GM19023 (cell line): ENCODE data around the gene BICDL2.

ENCODE experiments used
- ATAC-seq: cut with Tn5 transposase; IDR thresholded peaks from one replicate; pipeline ENCODE4 v1.9.1; 2021; ENCODE audit warnings: mild to moderate bottlenecking, moderate library complexity; ENCODE audit not compliant: unreplicated experiment

Gene BICDL2

DNA sequence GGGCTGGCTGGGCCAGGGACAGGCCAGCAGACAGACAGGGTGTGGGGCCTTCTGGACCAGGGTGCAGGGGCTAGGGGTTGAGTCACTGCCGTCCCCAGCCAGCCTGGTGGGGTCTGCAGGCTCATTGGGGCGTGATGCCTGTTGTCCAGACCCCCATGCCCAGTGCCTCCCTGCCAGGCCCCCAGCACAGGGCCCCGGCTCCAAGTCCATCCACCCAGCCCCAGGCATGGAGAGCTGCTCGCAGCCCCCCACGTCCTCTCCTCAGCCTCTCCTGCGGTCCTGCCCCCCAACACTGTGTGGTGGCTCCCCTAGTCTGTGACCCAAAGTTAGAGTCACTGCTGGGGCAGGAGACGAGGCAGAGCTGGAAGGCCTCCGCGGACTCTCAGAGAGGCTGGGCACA lies 49.5 kb downstream of the BICDL2 start:
- ATAC-seq = no peak

DNA sequence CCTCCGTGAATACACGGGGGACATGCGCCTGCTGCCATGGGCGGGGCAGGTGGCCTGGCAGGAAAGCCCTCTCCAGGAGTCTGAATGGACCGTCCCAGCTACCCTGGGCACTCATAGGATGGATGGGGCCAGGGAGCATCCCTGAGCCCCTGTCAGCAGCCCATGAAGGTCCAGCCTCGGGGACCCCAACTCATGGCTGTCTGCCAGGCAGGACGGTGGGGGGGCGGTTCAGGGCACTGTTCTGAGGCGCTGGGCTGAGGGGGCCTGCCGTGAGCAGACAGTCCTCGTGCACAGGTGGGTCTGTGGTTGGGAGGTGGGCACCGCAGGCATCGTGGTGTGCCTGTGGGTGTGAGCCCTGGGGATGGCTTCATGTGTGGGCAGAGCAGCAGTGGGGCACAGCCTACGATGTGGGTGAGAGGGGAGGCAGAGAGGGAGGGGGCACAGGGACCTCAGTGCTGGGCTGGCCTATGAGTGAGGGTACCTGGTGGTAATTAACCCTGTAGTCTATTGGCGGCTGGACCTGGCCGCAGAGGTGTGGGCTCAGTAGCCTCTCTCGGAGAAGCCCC lies 50.0 kb downstream of the BICDL2 start:
- ATAC-seq = no peak

DNA sequence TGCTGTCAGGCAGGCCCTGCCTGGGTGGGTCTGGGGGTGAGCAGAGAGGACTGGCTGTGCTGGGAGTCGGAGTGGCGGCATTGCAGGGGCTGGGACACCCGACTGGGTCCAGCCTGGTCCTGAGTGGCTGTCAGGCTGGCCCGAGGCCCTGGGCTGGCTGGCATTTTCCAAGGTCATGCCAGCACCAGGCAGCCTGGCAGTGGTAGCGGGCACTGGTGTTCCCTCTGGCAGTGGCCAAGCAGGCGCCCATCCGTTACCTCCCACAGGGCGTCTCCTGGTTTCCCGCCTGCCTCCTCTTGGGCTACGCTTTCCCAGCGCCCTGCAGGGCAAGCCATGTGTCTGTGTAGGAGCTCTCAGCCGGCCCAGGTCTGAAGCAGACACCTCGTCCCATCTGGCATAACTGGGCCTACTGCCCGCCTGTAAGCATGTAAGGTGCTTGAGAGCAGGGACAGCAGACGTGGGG lies 50.8 kb downstream of the BICDL2 start:
- no peak for ATAC-seq

DNA sequence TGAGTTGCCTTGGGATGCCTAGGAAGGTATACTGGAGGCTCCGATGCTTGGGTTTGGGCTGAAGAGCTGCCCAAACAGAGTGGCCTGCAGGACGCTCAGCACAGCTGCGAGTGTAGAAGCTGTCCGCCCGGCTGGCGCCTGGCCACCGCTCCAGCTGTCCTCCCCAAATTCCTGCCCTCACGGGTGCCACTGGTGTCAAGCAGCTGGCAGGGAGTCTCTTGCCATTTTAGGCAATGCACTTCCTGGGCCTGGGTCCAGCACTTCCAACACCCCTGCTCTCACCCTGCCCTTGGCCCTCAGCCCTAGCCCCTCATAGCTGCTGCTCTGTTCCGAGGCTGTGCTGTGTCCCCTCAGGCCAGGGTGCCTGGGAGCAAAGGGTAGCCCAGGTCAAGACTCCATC lies 51.3 kb downstream of the BICDL2 start:
- no peak for ATAC-seq

DNA sequence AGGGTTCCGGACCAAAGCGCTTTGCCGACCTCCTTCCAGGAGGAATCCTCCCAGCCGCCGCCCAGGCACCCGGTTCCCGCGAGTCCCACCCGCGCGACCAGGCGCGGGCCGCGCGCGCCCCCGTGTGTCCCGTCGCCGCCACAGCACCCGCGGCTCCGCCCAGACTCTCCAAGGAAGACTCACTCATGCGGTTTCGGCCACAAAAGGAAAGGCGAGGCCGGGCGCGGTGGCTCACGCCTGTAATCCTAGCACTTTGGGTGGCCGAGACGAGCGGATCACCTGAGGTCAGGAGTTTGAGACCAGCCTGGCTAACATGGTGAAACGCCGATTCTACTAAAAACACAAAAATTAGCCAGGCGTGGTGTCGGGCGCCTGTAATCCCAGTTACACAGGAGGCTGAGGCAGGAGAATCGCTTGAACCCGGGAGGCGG lies 53.0 kb downstream of the BICDL2 start:
- ATAC-seq = no peak

DNA sequence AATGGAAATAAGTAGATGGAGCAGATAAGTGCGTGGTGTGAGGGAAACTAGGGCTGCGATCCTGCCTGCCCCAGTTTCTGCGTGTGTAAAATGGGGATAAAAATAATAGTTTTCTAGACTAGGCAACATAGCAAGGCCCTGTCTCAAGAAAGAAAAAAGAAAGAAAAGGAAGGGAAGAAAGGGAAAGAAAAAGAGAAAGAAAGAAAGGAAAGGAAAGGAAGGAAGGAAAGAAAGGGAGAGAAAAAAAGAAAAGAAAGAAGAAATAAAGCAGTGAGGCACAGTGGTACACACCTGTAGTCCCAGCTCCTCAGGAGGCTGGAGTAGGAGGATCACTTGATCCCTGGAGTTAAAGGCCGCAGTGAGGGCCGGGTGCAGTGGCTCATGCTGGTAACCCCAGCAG lies 54.3 kb downstream of the BICDL2 start:
- no peak for ATAC-seq

DNA sequence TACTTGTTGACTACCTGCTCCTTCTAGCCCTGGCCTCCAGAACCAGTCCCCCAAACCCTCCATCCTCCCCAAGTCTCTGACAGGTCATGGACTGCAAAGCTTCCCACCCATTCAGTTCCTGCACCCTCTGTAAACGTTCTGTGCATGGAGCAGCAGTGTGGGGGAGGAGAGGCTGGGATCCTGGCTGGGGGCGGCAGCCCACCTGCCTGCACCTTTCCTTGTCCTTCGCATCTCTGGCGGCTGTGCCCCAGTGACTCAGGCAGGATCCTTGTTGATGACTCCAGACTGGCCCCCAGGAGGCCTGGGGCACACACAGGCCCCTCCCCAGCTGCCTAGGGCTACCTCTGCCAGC lies 54.9 kb downstream of the BICDL2 start:
- ATAC-seq = no peak

DNA sequence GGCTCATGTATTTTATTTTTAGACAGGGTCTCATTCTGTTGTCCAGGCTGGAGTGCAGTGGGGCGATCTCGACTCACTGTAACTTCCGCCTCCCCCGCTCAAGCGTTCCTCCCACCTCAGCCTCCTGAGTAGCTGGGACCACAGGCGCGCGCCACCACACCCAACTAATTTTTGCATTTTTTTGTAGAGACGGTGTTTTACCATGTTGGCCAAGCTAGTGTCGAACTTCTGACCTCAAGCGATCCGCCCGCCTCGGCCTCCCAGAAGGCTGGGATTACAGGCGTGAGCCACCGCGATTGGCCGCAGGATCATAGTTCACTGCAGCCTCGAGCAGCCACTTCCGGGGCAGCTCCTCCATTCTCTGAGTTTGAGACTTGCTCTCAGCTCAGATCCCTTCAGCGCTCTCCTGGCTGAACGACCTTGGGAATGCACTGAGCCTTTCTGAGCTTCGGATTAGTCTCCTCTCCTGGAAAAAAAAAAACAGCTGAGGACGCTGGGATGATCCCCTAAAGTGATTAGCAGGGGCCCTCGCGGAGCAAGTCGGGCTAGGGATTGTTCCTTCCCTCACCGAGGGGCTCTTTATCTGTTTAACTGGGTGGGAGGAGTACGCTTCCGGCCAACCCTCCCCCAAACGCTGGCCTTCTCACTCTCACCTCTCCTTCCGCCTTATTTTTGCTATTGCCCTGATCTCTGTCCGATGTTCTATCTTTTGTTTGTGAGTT lies 55.4 kb downstream of the BICDL2 start:
- ATAC-seq = no peak

DNA sequence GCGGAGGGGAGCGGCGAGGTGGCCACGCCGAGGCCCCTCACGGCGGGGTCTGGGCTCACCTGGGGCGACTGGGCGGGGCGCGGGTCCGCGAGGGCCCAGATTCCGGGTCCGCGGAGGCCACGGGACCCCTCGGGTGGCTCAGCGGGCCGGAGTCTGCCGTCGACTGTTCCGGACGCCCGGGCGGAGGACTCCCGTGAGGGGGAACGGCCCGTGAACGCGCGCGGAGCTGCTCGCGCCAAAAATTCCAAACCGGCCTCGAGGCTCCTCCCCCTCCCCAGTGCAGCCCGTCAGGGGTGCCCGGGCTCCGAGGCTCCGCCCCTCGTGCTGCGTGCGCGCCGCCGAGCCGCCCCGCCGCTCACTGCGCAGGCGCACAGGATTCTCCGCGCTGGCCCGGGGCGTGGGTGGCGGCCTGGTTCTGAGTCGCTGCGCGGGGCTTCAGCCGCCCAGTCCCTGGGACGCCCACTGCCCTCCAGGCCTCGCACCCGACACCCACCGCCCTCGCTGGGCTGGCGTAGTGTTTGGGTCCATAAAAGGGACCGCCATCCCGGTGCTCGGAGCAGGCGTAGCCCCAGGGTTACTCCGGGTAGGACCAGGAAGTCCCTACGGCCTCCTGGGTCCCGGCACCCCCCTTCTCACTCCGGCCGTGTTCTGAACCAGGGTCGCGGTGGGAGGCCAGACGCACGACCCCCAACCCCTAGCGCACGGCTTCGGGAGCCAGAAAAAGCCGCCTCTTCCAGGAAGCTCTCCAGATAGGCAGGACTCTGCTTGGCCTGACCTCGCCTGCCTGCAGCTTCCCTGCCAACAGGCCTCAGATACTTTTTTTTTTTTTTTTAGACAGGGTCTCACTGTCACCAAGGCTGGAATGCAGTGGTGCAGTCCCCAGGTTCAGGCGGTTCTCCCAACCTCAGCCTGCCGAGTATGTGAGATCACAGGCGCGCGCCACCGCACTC lies 56.2 kb downstream of the BICDL2 start, which contains the start of gene PKMYT1:
PKMYT1 (minus strand) TSS at position 220 of the 950 bp plus-strand sequence. CDS start 789 bp downstream, outside the sequence.
- ATAC-seq = peak; percentile 78

DNA sequence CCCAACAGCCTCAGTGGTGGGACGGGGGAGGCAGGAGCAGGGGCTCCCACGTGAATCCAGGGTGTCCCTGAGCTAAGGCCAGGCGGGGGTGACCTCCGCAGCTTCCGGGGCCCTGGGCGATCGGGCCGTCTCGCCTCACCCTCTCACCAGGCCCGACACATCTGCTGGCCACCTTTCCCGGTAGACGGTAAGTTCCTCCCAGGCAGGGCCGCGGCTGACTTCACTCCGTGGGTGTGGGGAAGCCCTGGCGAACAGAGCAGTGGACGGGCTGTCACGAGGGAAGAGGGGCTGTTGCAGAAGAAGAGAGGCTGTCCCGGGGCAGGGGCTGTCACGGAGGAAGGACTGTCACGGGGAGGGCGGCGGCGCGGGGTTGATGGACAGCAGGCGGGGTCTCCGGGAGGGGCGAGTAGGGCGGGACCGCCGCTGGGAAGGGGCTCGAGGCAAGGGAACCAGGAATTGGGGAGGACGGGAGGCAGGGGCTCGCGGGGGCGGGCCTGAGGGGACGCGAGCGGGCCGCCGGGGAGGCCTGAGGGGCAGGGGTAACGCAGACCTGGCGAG lies 57.0 kb downstream of the BICDL2 start:
- ATAC-seq = no peak
